ENCODE data around the gene ANKRD1.
A peak's percentile ranks its signal among the peaks of the same experiment; 100 is the strongest.
"Not testable (repeated sequence)": the region's sequence is repeated elsewhere in the genome, so short reads cannot be mapped to it uniquely, and the experiment has no call there.

ANKRD1 gene

DNA sequence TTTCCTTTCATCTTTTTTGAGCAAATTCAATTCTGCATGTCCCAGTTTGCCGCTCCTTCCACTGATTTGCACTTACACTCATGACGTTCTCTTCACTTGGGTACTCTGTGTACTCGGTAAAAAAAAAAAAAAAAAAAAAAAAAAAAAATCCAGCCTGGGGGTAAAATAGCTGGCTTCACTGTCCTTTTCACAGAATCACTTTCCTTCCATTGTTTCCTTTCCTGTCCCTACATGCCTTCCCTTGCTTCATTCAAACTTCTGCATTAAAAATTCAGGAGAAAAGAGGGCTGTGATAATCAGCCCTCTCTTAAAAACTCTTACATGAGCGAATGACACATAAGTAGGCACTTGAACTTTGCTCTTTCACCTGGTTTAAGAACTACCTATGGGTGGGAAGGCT is 8.7 kb downstream of the ANKRD1 start:
- DNase-seq = no peak

DNA sequence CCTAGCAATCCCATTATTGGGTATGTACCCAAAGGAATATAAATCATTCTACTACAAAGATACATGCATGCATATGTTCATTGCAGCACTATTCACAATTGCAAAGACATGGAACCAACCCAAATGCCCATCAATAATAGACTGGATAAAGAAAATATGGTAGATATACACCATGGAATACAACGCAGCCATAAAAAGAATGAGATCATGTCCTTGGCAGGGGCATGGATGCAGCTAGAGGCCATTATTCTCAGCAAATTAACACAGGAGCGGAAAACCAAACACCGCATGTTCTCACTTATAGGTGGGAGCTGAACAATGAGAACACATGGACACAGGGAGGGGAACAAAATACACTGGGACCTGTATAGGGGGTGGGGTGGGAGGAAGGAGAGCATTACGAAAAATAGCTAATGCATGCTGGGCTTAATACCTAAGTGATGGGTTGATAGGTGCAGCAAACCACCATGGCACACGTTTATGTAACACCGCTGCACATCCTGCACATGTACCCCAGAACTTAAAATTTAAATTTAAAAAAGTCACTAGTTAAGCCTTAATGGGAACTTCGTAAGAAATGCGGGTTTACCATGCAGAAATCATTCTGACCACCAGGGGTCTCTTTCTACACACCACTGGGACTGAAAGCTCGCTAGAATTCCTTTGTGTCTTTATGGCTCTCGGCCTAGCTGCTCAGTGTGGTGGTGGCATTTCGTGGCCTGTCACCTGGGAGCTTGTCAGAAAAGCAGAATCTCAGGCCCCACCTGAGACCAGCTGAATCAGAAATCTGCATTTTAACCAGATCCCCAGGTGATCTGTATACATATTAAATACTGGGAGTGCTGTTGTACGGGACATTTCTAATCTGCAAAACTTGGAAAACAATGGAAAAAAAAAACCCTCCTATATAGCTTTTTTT is 9.5 kb downstream of the ANKRD1 start:
- DNase-seq = peak; percentile 27

DNA sequence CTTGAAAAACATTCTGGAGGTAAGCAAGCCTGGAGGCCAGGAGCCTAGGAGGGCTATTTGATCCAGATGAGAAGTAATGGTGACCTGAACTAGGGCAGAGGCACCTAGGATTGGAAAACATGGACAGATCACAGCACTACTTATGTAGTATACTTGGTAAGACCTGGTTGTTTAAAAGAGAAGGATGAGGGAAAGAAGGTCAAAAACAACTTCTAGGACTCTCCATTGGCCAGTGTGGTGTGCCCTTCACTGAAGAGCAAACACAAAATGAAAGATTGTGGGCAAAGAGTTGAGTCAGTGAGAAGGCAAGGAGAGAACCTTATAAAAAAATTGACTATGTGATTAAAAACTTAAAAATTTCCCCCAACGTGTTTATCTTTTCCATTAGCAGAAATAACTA is 14.3 kb downstream of the ANKRD1 start:
- no peak for DNase-seq

DNA sequence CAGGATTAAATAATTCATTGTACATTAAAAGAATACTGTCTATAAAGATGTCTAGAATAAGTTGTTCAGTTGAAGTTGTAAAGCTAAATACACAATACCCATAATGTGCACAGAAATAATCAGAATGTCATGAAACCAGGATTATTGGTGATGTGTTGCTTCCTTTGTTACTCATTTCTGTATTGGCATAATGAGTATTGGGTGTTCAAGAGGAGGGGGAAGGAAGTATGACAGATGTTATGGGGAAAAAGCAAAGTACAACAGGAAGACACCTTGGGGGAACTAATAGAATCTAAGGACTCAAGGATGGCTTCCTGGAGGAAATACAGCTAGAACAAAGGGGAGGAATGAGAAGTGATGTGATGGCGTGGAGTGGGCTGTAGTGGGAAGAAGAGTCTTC is 15.0 kb downstream of the ANKRD1 start:
- DNase-seq = no peak

DNA sequence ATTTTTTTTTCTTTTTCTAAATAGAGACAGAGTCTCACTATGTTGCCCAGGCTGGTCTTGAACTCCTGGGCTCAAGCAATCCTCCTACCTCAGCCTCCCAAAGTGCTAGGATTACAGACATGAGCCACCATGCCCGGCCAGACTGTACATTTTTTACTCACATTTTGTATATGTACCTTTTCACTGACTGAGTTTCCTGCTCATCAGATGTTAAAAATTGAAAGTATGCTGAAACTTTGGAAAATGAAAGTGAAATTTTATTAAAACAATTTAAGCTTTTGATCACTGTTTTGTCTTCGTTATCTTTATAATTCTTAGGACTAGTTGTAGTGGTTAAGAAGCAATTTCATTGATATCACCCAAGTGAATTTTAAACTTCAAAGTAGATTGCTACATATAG is 24.0 kb downstream of the ANKRD1 start:
- DNase-seq = not testable (repeated sequence)

DNA sequence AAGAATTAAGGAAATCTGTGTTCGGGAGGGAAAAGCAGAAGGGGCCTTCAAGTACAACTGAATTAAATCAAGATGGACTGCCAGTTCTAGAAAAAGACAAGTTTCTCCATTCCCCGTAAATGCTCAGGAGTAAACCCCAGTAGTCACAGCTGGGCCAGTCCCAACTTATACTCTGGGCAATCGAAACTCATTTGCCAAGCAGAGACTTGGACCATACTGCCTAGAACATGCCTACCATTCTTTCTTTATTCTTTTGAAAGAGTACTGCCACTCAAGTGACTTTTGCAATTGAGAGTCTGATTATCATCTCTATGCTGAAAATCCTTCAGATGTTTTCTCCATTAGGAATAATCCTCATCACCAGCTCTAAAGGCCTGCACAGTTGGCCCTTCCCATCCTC is 27.7 kb downstream of the ANKRD1 start:
- no peak for DNase-seq

DNA sequence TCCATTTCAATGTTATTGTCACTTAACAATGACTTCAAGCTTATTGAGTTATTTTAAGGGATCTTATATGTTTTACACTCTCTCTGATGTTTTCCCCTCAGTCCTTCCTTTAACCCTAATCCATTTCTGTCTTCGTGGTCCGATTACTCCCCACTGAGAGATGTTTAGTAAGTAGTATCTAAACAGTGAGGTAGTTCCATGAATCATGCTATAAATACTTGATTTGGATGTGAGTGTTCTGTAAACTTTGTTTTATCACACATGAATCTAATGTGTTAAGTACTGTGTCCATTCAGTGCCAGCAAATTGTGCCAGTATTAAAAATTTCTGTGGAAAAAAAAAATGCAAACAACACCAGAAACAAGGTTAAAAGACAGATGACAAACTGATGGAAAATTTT is 30.5 kb downstream of the ANKRD1 start:
- no peak for DNase-seq

DNA sequence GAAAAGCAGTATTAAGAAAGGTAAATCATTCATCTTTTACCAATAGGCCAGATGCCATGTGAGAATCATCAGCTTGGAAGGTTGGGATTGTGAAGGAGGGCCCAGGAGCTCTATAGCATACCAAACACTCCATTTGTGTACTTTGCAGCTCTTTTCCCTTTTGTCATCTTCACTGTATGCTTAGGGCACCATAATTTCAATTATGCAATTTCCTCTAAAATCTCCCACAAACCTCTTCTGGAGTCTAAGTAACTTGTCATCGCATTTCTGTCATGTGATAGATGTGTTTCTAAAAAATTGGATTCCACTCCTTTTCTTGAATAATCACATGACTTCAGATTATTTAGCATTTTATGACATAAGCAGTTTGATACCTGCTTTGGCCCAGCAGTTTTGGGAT is 31.3 kb downstream of the ANKRD1 start:
- DNase-seq = no peak

DNA sequence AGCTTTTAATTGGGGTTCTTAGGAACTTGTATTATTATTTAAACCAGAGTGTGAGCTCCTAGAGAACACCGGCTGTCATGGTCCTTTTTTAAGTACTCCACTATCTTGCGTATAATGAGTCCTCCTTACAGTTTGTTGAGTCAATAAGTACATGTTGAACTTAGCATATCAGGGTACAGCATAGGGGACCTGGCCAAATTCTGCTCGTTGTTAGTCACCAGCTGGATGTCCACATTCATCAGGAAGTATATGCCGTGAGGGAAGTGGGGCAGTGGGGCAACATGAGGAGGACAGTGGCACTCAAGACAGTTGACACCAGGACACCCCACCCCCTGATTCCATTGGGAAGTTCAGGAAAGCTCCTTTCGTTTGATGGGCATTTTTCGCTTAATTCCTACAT is 32.5 kb downstream of the ANKRD1 start:
- no peak for DNase-seq

DNA sequence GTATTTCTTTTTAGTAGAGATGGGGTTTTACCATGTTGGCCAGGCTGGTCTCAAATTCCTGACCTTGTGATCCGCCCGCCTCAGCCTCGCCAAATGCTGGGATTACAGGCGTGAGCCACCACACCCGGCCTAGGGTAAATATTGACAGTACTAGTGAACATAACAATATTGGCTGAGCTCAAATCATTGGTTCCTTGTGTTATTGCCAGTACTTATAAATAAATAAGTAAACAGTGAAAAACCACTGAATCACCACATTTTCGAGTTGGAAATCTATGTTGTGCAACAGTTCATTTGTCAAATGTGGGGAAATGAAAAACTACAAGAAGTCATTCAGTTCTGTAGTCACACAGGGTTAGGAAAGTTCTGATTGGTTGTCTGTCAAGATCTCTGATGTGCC is 33.3 kb downstream of the ANKRD1 start:
- no peak for DNase-seq

DNA sequence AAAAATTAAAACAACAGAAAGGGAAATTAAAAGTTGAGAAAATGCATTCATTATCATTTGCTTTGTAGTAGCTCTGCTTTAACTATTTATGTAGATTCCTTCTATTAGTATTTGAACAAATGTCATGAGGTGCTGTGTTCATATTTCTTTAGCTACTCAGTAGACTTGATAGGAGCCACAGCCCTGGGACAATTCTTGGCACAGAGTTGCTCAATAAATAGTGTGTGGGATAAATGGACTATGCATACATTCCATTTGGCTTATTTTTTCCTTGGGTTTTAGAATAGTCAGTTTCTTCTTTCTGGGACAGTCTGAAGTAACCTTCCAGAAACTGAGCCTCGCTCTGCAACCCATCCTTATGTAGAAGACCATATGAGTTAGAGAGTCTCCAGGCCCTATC is 35.7 kb downstream of the ANKRD1 start:
- DNase-seq = no peak

DNA sequence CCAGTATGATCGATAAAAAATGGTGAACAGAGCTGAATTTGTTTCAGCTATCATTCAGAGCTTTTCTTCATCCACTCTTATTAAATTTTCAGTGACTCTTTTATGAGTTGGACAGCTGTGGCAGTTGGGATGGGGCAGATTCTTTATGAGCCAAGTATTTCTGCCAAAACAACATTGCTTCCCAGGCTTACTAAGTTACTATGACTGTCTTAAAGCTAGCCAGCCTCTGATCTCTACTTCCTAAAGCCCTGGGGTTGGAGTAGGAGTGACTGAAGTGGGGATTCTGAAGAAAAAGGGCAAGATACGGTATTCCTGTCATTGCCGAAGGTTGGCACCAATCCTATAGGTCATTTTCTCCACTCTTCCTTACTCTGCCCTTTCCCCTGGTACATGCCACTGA is 36.5 kb downstream of the ANKRD1 start:
- no peak for DNase-seq

DNA sequence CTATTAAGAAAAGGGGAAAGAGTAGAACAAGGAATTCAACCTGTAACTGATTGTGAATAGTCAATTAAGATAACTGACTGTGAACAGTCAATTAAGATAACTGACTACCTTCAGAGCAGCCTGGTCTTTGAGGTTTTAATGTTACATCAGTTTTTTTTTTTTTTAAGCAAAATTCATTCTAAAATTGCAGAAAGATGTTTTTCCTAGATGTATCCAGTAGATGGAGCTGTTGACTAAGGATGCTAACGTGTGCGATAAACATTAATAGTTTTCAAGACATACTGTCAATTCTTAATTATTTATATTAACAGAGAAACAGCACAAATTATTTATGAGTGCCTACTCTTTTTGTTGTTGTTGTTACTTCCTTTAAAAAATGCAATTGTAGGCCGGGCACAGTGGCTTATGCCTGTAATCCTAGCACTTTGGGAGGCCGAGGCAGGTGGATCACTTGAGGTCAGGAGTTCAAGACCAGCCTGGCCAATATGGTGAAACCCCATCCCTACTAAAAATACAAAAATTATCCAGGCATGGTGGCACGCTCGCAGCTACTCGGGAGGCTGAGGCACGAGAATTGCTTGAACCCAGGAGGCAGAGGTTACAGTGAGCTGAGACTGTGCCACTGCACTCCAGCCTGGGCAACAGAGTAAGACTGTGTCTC is 40.7 kb downstream of the ANKRD1 start:
- not testable (repeated sequence) for DNase-seq

DNA sequence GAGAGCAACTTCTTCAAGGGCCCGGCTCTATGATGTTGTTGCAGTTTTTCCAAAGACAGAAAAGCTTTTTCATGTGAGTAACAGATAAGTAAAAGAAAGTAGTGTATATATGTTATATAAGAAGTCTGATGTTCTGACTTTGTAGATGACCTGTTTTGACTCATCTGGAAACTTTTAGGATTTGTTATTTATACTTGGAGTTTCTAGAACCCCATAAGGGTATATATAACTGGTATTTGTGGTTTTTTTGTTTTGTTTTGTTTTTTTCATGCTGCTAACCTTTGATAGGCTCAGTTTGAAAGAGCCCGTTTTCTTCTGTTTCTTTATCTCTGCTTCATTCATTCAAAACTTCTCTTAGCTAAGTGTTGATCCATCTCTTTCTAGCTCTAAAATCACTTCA is 41.8 kb downstream of the ANKRD1 start:
- DNase-seq = no peak

DNA sequence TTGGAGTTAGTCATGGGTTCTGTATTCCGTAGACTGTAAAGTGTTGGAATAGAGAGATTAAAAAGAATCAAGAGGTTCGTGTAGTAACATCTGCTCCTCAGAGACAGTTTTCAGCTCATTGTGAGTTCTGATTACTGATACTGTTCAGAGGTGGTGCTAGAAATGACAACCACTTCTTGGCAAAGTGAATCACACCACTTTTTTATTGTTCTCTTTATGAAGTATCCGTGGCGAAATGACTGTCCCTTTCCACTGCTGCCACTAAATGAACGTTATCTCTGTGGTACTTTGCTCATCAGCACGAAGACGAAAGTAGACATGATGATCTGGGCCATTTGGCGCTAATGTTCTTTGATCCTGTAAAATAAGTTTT is 48.3 kb downstream of the ANKRD1 start:
- no peak for DNase-seq

DNA sequence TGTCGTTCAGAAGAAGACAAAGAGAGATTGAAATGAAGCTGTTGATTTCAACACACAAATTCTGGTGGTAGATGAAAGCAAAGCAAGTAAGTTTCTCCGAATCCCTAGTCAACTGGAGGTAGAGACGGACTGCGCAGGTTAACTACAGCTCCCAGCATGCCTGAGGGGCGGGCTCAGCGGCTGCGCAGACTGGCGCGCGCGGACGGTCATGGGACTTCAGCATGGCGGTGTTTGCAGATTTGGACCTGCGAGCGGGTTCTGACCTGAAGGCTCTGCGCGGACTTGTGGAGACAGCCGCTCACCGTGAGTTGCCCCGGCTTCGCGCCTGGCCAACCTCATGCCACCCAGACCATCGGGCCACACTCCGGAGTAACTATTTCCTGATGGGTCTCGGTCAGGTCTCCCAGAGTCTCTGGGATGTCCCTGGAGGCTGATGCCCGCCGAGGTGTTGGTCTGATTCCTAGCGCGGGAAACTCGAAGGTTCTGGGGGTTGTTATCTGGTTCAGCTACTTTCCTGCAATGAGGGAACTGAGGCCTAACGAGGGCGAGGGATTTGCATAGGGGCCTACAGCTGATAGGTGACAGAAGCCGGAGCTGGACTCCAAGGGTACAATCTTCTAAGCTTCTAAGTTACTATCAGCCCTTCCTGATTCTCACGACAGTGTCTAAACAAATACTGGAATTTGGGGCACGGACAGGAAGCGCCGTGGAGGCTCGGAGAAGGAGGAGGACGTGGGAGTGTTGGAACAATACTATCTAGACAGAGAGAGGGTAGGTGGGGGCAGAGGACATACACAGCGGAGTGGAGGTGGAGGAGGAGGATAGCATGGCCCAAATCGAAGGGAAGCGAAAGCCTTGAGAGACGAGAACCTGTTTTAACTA is 48.9 kb downstream of the ANKRD1 start, which contains the start of gene RPP30:
Gene RPP30 (plus strand): TSS at position 209 of the 882 bp plus-strand sequence. CDS start 13 bp downstream, at position 222.
- DNase-seq = peak; percentile 77

DNA sequence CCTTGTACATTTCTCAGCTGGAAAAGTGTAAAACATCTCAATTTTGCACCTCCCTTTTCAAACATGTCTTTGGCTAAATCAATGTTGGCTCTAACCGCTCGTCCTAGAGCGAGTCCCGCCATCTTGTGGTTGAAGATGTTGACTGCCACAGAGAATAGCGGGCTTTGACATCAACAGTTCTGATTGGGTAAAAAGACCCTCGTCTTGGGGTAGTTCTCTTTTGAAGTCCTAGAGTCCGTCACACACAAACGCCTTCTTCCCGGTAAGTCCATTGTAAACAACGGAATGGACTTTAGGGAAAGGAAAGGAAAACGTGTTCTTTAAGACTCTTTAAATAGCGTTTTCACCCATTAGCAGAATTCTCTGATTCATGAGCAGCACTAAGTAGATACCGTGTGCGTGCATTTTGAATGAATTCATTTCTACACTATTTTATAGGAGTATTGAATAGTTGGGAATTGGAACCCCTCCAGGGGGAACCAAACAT is 49.6 kb downstream of the ANKRD1 start:
- peak; percentile 16 for DNase-seq

DNA sequence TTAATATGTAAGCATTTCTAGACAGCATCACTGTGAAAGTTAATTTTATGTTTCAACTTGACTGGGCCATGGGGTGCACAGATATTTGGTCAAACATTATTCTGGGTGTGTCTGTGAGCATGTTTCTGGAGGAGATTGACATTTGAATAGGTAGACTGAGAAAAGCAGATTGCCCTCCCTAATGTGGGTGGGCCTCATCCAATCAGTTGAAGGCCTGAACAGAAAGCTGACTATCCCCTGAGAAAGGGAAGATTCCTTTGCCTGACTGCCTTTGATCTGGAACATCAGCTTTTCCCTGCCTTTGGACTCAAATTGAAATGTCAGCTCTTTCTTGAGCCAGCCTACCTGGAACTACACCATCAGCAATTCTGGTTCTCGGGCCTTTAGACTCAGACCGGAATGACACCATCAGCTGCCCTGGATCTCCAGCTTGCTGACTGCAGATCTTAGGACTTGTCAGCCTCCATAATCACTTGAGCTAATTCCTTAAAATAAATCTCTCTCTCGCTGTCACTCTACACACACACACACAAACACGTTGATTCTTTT is 54.8 kb downstream of the ANKRD1 start:
- DNase-seq = no peak

DNA sequence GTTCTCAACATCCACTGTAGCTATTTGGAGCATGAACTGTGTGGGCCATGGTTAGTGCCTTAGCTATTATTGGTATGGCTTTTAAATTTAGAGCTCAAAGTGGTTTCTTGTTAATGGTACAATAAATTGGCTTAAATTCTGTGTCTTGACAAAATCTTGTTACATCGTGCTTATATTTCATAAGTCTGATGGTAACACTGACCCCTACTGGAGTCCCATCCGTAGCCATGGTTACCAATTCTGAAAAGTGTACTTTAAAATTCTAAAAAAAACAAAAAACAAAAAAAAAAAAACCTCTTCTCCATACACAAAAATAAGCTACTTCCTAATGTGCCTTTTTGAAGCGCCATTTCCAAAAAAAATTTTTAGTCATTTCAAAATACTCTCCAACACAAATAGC is 55.5 kb downstream of the ANKRD1 start:
- no peak for DNase-seq

DNA sequence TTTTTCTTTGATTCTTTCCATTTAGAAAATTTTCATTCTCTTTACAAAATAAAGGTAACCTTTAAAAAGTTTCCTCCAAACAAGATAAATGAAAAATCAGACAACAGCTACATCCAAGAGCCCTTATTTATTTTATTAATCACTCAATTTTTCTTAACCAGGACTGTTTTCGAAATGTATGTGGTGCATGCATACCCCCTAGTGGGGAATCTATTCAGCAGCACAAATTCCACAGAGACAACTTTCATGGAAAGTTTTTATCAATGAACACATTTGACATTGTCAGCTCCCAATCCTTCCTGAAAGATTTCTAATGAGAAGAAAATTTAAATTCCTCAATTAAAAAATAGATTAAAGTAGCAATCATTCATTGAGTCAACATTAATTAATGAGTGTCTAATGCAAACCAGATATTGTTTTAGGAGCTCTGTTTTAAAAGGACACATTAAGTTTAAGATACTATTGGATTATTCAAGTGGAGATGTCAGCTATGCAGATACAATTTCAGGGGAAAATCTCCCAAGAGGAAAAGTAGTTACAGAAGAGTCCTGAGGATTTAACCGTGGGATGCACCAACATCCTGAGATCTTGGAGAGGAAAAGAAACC is 57.9 kb downstream of the ANKRD1 start:
- DNase-seq = no peak
